NT2/D1 (cell line): ENCODE data around the gene MAST4.

Experiments used
- YY1 ChIP-seq: IDR thresholded peaks from 2 replicates; pipeline ENCODE4 v1.6.1; 2011; ENCODE audit not compliant: insufficient read length, insufficient read depth
- ZNF274 ChIP-seq: IDR thresholded peaks from 2 replicates; pipeline ENCODE4 v1.6.1; 2011; ENCODE audit warnings: mild to moderate bottlenecking, low read depth, low read length

DNA sequence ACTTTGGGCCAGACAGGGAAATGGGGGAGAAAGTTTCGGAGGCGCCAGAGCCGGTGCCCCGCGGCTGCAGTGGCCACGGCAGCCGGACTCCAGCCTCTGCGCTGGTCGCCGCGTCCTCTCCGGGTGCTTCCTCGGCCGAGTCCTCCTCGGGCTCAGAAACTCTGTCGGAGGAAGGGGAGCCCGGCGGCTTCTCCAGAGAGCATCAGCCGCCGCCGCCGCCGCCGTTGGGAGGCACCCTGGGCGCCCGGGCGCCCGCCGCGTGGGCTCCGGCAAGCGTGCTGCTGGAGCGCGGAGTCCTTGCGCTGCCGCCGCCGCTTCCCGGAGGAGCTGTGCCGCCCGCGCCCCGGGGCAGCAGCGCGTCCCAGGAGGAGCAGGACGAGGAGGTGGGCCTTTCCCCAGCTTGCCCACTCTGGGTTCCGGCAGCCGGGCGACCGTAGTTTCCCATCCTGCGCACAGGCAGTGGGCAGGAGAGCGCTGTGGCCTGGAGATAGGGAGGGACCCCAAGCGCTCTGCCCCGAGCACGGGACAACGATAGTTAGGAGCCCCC lies 516 bp downstream of the MAST4 start:
- TF ChIP-seq YY1 (no peak), ZNF274 (no peak)
